K562 (cell line): ENCODE measurements around the gene CCDC85C.

ENCODE experiments used
- CTCF ChIP-seq, 3 experiments: IDR thresholded peaks in 2 of 3; conservative IDR thresholded peaks in 1 of 3; 2 replicates each; pipeline ENCODE4 v1.5.1; 2011 to 2012; ENCODE audit warnings: low read length in 3 of 3, mild to moderate bottlenecking in 3 of 3, control low read depth in 2 of 3, improper control_type of control experiment in 1 of 3, inconsistent platforms in 1 of 3, low read depth in 1 of 3, mixed read lengths in 1 of 3, moderate library complexity in 1 of 3; ENCODE audit not compliant: insufficient read depth in 2 of 3
- EP300 ChIP-seq: IDR thresholded peaks from 2 replicates; pipeline ENCODE4 v1.6.1; 2012; ENCODE audit warnings: low read length, improper control_type of control experiment
- GTF2F1 ChIP-seq: IDR thresholded peaks from 2 replicates; pipeline ENCODE4 v1.6.1; 2011; ENCODE audit warnings: low read depth, low read length, improper control_type of control experiment
- HBP1 ChIP-seq: fragments of 450-650 bp; formaldehyde crosslinking; IDR thresholded peaks from 2 replicates; pipeline ENCODE4 v1.4.0; 2022; ENCODE audit warnings: missing genetic modification characterization
- HCFC1 ChIP-seq: IDR thresholded peaks from 2 replicates; pipeline ENCODE4 v1.6.1; 2012; ENCODE audit warnings: low read depth, low read length, improper control_type of control experiment
- HNRNPUL1 ChIP-seq: fragments of 200-400 bp; formaldehyde crosslinking; IDR thresholded peaks from 2 replicates; pipeline ENCODE4 v1.6.1; 2017; ENCODE audit warnings: low read length
- KLF16 ChIP-seq: IDR thresholded peaks from 2 replicates; pipeline ENCODE4 v1.6.1; 2016; ENCODE audit warnings: antibody characterized with exemption
- POLR2A ChIP-seq: fragments of 450-650 bp; conservative IDR thresholded peaks from 2 replicates; pipeline ENCODE4 v1.6.1; 2016
- SMC3 ChIP-seq: conservative IDR thresholded peaks from 2 replicates; pipeline ENCODE4 v1.6.1; 2011; ENCODE audit warnings: low read depth, low read length, improper control_type of control experiment; ENCODE audit not compliant: insufficient read depth
- SOX6 ChIP-seq: fragments of 450-650 bp; IDR thresholded peaks from 2 replicates; pipeline ENCODE4 v1.6.1; 2014; ENCODE audit warnings: mild to moderate bottlenecking
- TRIM25 ChIP-seq: fragments of 450-650 bp; IDR thresholded peaks from 2 replicates; pipeline ENCODE4 v1.7.0; 2016; ENCODE audit warnings: borderline replicate concordance
- USF2 ChIP-seq: sonication (generic); formaldehyde crosslinking; IDR thresholded peaks from 2 replicates; pipeline ENCODE4 v1.5.0; 2020; ENCODE audit warnings: missing genetic modification reagents

GRCh38 chr14:99592394-99592793, 11.6 kb downstream of the CCDC85C start:
- TF ChIP-seq EP300 = no peak
- no peak for TF ChIP-seq GTF2F1
- no peak for TF ChIP-seq SOX6
- no peak for TF ChIP-seq TRIM25
- TF ChIP-seq CTCF (IDR thresholded peaks at IDR 0.05 in 2 of 3, conservative IDR thresholded peaks at IDR 0.05 in 1 of 3; ENCODE audit: insufficient read depth in 2 of 3, low read depth in 1 of 3, low read length in 3 of 3) = no peak
- no peak for TF ChIP-seq POLR2A
- TF ChIP-seq HNRNPUL1 = no peak
- no peak for TF ChIP-seq HBP1 (CRISPR knock-in tag)
- no peak for TF ChIP-seq KLF16
- no peak for TF ChIP-seq SMC3
- TF ChIP-seq HCFC1 = no peak
- no peak for TF ChIP-seq USF2 (CRISPR knock-in tag)
